HG02588 (cell line): Measurements from ENCODE around the gene PFN3.
"Not testable (repeated sequence)": the region's sequence is repeated elsewhere in the genome, so short reads cannot be mapped to it uniquely, and the experiment has no call there.

Source experiments
- ATAC-seq: cut with Tn5 transposase; IDR thresholded peaks from one replicate; pipeline ENCODE4 v1.9.1; 2021; ENCODE audit warnings: mild to moderate bottlenecking, moderate library complexity; ENCODE audit not compliant: unreplicated experiment

The PFN3 gene

DNA sequence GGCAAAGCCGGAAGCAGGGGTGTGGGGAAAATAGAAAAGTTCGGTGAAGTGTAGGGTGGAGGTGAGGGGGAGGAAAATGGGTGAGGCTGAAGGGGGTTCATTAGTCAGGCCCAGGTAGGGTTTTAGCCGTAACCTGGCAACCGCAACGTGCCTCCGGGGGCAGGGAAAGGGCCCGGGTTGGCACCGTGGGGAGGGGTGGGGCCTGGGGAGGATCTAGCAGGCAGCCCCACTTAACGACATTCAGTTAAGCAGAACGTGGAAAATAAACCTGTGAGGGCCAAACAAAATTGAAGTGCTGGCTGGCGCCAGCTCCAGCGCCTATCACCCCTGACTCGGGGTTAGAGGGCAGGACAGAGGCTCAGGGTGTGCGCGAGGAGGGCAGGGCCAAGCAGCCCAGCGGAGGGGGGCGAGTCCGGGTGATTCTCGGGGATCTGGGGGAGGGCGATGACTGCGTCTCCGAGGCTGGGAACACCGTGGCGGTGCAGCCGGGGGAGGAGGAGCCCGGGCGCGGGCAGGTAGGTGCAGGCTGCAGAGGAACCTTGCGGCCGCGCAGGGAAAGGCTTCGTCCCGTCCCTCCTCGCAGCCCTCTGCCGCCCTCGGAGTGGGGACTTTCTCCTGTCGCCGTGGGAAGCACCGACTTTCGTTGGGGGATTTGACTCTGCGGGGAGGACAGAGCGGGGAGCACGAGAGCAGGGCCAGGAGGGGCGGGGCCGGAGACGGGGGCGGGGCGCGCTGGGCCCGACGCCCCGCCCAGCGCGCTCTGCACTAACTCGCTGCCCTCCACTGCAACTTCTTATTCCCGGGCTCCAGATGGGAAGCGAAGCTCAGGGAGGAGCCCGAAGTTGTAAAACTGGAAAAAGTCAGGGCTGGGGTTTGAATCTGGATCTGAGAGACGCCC is 37.6 kb downstream of the PFN3 start:
- ATAC-seq: peak; percentile 37

DNA sequence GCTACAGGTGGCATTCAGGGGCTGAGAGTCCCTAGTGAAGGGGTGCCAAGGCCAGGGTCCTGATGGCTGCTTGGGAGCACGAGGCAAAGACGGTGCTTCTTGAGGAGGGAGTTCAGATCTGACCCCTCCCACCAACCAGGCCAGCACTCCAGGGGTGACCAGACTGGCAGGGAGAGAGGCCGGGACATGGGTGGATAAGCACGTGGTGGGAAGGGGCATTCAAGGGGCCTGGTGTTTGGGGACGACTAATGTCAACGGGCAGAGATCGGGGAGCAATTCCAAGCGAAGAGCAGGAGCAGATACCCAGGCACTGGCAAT is 38.2 kb downstream of the PFN3 start:
- ATAC-seq: no peak

DNA sequence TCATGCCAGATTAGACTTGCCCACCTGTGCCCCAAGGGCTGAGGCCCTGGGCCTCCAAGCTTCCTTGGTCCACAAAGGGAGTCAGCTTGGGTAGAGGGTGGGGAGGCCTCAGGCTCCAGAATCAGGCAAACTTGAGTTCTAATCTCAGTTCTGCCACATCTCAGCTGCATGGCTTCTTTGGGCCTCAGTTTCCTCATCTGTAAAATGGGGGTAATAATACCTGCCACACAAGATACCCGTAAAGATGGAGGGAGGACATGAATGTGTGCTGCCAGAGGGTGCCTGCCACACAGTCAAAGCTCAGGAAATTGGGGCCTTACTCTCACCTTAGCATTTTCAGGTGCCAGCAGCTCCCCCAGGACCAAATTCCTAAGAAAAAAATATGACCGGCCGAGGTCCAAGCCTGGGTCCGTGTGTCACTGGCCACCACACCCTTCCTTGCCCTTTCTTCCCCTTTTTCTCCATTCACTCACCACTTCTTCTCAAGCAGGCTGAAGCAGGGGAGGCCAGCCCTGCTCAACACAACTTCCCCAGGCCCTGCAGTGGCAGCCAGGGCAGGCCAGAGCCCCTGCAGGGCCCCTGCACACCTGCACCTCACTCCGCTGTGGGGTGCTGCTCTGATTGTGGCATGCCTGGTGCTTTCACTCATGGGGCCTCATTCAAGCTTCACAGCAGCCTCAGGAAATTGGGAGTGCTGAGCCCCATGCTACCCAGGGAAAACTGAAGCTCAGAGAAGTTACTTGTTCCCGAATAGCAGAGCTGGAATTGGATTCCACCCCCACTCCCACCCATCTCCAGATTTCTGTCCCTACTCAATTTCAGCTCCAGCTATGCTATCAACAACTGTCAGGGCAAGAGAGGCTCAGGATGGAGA is 38.8 kb downstream of the PFN3 start:
- ATAC-seq: no peak

DNA sequence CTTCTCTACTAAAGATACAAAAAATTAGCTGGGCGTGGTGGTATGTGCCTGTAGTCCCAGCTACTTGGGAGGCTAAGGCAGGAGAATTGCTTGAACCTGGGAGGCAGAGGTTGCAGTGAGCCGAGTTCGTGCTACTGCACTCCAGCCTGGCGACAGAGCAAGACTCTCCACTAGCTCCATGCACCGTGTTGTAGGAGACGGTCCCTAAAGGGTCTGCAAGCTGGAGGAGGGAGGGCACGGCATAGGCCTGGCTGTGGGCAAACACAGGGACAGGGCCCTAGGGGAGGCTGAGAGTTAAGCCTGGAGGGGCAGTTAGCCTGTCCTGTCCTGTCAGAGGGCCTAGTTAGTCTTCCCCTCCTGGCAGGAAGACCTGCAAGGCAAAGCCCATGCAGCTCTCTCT is 39.7 kb downstream of the PFN3 start:
- not testable (repeated sequence) for ATAC-seq

DNA sequence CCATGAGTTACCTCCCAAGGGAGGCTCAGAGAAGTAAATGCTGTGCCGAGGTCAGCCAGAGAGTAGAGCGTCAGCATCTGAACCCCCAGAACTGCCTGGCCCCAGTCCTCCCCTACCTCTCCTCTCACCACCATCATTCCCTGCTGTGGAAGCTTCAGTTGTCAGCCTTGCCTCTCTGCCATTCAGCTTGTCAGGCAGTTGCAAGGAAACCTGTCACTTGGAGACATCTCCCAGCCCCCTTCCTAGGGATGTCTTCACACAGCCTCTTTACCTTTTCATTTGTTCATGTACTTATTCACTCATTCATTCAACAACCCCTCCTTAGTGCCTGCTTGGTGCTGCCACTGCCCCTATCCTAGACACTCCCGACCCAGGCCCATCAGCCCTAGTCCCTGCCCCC is 40.6 kb downstream of the PFN3 start:
- no peak for ATAC-seq

DNA sequence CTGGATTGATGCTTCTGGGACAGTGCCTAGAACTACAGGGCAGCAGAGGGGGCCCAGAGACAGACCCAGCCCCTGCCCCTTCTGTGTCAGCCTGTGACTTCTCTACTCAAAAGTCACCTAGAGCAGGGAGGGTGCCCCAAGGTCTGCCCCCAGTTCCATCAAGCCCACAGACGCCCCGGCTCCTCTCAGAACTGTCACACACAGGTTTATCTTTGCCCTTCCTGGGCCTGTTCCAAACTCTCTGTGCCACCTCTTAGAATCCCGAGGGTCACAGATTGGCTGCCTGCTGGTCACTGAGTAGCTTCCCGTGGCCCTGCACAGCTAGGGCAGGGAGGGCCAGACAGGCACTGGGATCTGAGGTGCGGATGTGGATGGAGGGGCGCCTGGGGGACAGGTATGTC is 41.0 kb downstream of the PFN3 start:
- ATAC-seq: no peak

DNA sequence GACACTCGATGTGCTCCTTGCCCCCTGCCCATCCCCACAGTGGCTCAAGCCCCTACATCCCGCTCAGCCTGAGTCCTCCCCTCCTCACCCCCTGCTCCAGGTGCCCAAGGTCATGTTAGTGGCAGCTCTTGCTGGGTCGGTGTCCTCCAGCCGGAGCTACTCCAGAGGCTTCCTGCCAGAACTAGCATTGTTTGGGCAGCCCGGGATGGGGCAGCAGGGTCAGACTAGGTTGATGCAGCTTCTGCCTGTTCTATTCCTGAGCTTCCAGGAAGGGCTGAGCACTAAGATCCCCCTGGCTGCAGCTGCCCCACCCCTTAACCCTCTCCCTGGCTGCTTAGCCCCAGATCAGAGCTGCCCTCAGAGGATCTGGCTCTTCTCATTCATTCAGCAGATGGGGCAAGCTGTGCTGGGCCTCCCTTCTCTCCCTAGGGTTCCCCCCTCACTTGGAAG is 42.1 kb downstream of the PFN3 start:
- ATAC-seq: no peak

DNA sequence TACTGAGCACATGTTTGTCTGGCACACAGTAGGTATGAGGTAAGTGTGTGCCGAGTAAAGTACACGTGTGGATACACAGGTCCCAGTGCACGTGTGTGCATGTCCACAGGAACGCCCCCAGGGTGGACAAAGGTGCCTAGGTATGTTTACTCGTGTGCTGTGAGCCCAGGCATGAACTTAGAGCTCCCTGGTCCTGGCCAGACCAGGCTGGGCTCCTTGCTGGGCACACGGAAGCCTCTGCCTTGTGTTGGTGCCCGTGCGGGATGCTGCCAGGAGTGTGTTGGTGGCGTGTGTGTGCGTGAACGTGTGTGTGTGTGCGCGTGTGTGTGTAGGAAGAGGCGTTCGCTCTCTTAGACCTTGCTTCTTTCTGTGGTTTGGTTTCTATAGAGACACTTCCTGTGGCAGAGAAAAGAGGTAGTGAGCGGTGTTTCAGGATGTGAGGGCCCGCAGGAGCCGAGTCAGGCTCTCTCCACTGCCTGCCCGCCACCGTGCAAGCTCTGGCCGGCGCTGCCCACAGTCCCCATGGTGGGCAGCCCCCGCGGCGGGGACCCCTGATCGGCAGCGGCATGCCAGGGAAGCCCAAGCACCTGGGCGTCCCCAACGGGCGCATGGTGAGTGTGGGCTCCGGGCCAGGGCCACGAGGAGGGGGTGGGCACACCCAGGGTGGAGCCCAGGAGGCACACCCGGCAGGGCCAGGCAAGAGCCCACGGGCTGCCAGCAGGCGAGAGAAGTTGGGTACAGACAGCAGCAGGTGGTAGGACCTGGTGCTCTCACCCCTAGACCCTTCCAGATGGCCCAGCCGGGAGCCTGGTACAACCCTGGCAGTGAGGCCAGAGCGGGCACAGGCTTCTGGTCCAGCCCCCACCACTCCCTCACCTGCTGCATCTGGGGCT is 42.8 kb downstream of the PFN3 start, which contains the start of gene RGS14:
Gene RGS14 (plus strand): TSS at position 466 of the 893 bp plus-strand sequence. CDS start 101 bp downstream, at position 567.
- peak; percentile 92 for ATAC-seq

DNA sequence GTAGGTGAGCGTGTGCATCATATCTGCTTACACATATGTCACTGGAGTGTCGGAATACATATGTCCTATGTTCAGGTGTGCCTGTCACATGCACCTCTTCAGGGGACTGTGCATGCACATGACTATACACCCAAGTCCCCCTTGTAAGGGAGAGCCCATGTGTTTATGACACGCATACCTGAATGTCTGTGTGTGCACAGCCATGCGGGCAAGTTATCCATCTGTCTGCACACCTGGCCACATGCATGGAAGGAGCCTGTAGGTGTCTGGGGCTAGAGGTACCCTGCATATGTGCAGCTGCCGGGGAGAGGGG is 43.4 kb downstream of the PFN3 start:
- ATAC-seq: no peak

DNA sequence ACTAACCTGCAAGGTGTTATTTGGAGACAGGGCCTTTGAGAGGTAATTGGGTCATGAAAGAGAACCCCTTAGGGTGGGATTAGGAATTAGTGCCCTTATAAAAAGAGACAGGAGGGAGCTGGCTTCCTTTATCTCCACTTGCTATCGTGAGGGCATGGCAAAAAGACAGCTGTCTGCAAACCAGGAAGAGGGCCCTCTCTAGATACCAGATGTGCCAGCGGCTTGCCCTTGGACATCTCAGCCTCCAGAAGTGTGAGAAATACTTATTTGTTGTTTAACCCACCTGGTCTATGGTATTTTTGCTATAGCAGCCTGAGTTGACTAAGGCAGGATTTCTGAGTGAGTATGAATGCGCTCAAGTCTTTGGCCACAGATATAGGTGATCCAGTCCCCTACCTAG is 43.7 kb downstream of the PFN3 start:
- no peak for ATAC-seq

DNA sequence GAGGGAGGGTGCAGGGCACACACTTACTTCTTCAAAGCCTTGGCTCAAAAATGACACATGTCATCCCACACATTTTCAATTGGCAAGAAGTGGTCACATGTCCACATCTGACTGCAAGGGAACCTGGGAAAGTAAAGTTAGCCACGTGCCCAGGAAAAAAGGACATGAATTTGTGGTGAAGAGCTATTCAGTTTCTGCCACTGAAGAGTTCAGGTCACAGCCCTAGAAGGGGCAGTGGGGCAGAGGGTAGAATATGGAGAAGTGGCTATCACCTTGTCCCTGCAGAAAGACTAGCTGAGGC is 44.6 kb downstream of the PFN3 start:
- ATAC-seq: no peak

DNA sequence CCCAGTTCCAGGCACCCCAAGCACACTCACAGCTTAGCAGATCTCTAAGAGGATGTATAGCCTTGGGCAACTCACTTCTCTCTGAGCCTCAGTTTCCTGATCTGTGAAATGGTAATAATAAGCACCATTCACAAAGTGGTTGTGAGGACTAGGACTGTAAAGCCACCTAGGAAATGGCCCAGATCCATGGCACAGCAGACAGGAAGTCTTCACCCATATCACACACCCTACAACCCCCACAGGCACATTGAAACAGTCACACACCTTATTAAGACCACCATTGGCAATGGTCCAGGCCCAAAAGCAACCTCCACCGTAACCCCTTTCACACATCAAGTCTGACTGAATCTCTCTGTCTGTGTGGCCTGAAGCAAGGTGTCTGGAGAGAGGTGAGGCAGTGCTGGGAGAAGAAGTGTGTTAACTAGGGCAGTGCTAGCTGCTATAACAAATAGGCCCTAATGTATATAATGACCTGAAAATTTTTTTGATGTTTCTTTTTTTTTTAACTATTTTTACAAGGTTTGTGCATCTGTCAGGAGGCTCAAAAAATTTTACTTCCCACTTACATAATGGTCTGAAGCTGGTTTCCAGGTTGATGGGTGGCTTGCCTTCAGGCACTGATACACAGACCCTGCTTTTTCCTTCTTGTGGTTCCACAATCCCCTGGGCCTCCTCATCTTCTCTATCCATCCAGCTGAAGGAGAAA is 45.1 kb downstream of the PFN3 start:
- ATAC-seq: no peak

DNA sequence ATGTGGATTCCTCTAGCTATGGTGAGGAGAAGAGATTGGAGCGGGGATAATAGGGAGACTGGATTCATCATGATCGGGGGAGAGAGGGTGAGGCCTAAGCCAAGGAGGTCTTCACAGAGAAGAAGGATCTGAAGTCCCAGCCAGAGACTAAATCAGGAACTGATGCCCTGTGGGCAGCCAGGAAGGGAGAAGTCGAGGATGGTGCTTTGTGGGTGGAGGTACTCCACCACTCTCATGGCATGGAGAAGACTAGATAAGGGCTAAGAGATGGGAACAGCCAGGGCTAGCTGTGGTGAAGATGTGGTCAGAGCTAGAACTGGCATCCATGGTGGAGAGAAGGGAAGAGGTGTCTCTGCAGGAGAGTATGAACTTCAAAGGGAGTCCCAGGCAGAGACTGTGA is 45.8 kb downstream of the PFN3 start:
- no peak for ATAC-seq

DNA sequence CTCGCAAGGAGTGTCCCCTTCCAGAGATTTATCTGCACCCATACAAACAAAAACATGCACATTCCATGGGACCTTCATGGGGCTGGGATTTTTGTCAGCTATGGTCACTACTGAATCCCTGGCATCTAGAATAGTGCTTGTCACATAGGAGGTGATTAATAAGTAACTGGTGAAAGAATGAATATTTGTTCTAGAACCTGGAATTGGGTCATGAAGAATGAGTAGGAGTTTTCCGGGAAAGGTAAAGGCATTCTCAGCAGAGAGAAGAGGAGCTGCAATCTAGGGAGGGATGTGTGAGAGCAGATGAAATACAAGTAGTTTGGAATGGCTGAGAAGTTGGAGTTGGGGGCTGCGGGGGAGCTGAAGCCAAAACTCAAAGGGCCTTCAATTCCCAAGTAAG is 46.2 kb downstream of the PFN3 start:
- ATAC-seq: no peak

DNA sequence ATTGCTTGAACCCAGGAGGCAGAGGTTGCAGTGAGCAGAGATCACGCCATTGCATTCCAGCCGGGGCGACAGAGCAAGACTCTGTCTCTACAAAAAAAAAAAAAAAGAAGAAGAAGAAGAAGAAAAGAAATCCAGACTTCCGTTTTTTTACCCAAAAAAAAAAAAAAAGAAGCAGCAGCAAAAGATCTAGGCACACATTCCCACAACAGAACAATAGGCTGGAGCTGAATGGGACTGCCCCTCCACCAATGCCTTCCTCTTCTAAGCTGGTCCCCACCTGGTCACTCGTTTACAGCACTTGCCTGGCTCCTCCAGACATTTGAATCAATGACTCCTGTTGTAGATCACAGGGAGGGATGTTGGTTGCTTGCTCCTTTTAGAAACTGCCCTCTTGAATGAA is 47.4 kb downstream of the PFN3 start:
- ATAC-seq: no peak

DNA sequence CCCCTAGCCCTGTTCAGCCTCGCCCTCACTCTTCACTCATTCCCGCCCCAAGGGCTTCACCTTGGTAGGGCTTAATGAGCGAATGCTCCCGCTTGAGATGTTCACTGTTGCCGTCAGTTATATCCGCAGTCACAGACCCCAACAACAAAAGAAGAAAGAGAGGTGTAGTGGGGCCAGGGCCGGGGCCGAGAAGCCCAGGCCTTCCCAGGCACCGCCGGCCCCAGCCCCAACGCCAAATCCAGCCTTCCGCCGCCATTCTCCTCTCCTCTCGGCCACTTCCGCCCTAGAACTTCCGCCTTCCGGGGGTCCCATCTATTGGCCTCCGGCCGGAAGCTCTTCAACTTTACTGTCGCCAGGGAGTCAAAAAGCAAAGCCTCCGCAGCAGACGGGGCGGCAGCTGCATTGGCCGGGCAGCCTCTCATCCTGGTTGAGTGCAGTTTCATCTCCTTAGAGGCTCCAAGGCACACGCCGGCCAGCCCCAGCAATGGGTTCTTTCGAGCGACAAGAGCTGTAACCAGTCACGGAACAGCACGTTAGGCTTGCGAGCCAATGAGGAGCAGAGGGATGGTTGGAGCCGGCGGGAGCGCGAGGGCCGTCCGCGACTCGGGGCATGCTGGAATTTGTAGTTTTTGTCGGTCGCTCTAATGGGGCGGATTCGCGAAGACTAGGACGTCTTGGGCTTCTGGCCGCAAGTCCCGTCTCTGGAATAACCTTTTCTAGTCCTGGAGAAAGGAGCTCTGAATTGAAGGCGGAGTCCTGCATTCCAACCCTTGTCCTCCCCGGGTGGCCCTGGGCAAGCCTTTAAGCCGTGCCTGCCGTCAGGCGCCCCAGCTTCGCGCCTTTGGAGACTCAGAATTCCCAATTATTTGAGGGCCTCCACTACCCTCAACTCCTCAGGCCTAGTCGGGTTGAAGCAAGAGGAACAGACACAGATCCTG is 48.8 kb downstream of the PFN3 start, which contains the start of gene LMAN2:
Gene LMAN2 (minus strand): TSS at position 277 of the 938 bp plus-strand sequence. CDS start 21 bp downstream, at position 256.
- ATAC-seq: peak; percentile 92

DNA sequence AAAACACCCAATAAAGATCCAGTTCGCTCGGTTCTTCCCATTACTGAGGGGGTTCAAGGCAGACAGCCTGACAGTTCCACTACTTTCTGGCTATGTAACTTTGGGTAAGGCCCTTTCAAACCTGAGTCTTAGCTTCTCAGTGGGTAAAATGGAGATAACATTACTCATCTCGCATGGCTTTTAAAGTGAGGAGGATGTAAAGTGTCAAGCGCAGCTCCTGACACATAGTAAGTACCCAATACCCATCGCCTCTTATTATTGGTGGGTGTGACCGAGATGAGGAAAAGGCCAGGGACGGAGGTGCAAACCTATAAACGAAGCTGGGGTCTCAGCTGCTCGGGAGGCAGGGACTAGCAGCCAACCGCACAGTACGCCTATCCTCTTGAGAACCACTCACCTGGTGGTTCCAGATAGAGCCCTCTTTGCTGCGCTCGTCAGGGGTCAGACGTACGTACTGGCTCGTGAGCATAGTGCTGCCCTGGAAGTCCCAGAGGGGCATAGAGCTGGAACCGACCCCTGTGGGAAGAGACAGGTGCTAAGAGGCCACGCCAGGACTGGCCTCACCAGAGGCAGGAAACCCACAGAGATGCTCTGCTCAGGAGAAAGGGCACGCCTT is 49.6 kb downstream of the PFN3 start:
- no peak for ATAC-seq
